ENCODE results near the gene ABHD15.

Gene ABHD15

GRCh38 chr17:29582254-29582765 is 15.5 kb upstream of the ABHD15 start:
- DNase-seq (ENCODE audit: low read depth) = no peak

- no peak for DNase-seq (ENCODE audit: low read depth)
Measured at GRCh38 chr17:29581583-29582253, 14.9 kb upstream of the ABHD15 start.

GRCh38 chr17:29579866-29580771 is 13.3 kb upstream of the ABHD15 start:
- no peak for DNase-seq (ENCODE audit: low read depth)

- no peak for DNase-seq (ENCODE audit: low read depth)
Measured at GRCh38 chr17:29578626-29579485, 12.0 kb upstream of the ABHD15 start.

GRCh38 chr17:29577385-29578211 is 10.8 kb upstream of the ABHD15 start:
- DNase-seq (ENCODE audit: low read depth) = no peak

- no peak for DNase-seq (ENCODE audit: low read depth)
Measured at GRCh38 chr17:29577001-29577370, 10.1 kb upstream of the ABHD15 start.

GRCh38 chr17:29576214-29577000 is 9.6 kb upstream of the ABHD15 start:
- no peak for DNase-seq (ENCODE audit: low read depth)

GRCh38 chr17:29575511-29576213 is 8.8 kb upstream of the ABHD15 start:
- DNase-seq (ENCODE audit: low read depth) = no peak

GRCh38 chr17:29574732-29575510 is 8.1 kb upstream of the ABHD15 start:
- no peak for DNase-seq (ENCODE audit: low read depth)

GRCh38 chr17:29573871-29574731 is 7.3 kb upstream of the ABHD15 start:
- no peak for DNase-seq (ENCODE audit: low read depth)

GRCh38 chr17:29573558-29573869 is 6.7 kb upstream of the ABHD15 start:
- DNase-seq (ENCODE audit: low read depth) = no peak

GRCh38 chr17:29572691-29573557 is 6.1 kb upstream of the ABHD15 start:
- DNase-seq (ENCODE audit: low read depth) = no peak

GRCh38 chr17:29571883-29572681 is 5.2 kb upstream of the ABHD15 start:
- DNase-seq (ENCODE audit: low read depth) = no peak

- no peak for DNase-seq (ENCODE audit: low read depth)
Measured at GRCh38 chr17:29571486-29571882, 4.6 kb upstream of the ABHD15 start.

GRCh38 chr17:29570521-29570920 is 3.7 kb upstream of the ABHD15 start:
- DNase-seq (ENCODE audit: low read depth) = no peak

GRCh38 chr17:29569245-29569950 is 2.6 kb upstream of the ABHD15 start:
- no peak for DNase-seq (ENCODE audit: low read depth)

Data from non-pigmented ciliary epithelial cell (primary cell).